GM12873 (cell line): ENCODE data around the gene PLCH2.

ENCODE experiments used
- CTCF ChIP-seq: IDR thresholded peaks from 2 replicates; pipeline ENCODE4 v1.5.1; 2012; ENCODE audit warnings: low read depth, mild to moderate bottlenecking, moderate library complexity, low read length, control low read depth; ENCODE audit not compliant: insufficient read depth; ENCODE audit errors: missing control alignments

Gene PLCH2

GRCh38 chr1:2431103-2431502, 45.0 kb upstream of the PLCH2 start:
- no peak for TF ChIP-seq CTCF

GRCh38 chr1:2431518-2431917, 44.6 kb upstream of the PLCH2 start:
- no peak for TF ChIP-seq CTCF

GRCh38 chr1:2432441-2432844, 43.6 kb upstream of the PLCH2 start:
- TF ChIP-seq CTCF: no peak

- TF ChIP-seq CTCF: no peak
Measured at GRCh38 chr1:2433196-2433595, 42.9 kb upstream of the PLCH2 start.

GRCh38 chr1:2433936-2434655, 42.0 kb upstream of the PLCH2 start:
- no peak for TF ChIP-seq CTCF

GRCh38 chr1:2435091-2435490, 41.0 kb upstream of the PLCH2 start:
- no peak for TF ChIP-seq CTCF

GRCh38 chr1:2435746-2436355, 40.2 kb upstream of the PLCH2 start:
- TF ChIP-seq CTCF: no peak
